GM19351 (cell line): ENCODE results near the gene NPEPPS.

Experiments
- ATAC-seq: cut with Tn5 transposase; IDR thresholded peaks from one replicate; pipeline ENCODE4 v1.9.1; 2021; ENCODE audit warnings: mild to moderate bottlenecking, moderate library complexity; ENCODE audit not compliant: unreplicated experiment

NPEPPS gene

DNA sequence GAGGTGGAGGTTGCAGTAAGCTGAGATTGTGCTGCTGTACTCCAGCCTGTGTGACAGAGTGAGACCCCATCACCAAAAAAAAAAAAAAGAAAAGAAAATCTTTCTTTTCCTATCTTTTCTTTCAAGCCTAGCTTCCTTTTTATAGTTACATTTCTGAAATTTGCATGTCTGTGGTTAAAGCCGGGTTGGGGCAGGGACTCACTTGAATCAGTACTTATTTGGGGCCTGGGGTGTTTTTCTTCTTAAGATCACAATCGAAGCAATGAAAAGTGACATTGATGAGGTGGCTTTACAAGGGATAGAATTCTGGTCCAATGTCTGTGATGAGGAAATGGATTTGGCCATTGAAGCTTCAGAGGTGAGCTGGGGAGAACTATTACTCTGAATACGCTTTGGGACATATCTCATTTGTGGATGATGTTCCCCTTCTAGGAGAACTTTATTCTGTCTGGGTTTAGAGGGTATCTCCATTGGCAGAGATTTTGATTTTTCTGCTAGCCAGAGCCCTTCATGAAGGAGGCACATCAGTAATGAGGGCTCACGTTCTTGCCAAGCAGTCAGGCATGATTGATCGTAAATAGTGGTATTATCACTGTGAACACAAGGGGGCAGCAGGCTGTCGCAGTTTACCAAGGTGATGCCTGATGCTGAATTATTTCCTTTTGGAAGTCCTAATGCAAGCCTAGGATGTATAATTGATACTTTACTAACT is 133.2 kb downstream of the NPEPPS start:
- no peak for ATAC-seq

DNA sequence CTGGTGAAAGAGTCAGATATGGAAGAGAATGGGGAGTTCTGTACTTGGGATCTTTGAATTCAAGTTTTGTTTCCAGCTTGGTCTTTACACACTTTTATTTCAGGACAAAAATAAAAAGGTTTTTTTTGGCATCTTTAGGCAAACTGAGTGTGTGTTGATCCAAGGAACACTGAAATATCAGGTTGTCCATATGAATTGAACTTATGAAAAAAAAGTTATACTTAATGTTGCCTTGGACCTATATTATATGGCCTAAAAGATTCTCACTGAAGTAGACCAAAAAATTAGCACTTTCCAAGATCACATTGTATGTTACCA is 133.7 kb downstream of the NPEPPS start:
- no peak for ATAC-seq

DNA sequence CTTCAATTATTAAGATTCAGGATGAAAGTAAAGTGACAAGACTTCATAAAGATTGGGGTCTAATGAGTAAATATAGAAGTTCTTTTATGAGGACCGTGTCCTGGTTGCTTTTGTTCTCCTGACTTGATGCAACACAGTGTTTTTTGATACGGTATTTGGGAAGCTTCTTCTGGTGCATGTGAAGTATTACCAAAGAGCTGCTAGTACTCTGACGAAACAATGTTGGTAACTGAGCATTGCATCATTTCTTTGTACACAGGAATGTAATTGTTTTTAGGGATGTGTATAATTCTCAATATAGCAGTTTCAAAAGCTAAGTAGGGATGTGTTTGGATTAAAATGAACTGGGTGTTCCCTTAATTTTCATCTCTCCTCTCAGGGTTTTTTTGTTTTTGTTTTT is 134.7 kb downstream of the NPEPPS start:
- ATAC-seq, result no peak

DNA sequence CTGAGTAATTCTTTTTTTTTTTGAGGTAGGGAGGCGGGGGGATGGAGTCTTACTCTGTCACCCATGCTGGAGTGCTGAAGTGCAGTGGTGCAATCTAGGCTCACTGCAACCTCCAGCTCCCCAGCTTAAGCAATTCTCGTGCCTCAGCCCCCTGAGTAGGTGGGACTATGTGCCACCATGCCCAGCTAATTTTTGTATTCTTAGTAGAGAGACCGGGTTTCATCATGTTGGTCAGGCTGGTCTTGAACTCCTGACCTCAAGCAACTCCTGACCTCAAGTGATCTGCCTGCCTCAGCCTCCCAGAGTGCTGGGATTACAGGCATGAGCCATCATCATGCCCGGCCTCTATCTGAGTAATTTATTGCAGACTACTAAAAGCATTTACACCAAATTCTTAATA is 138.2 kb downstream of the NPEPPS start:
- ATAC-seq, result no peak

DNA sequence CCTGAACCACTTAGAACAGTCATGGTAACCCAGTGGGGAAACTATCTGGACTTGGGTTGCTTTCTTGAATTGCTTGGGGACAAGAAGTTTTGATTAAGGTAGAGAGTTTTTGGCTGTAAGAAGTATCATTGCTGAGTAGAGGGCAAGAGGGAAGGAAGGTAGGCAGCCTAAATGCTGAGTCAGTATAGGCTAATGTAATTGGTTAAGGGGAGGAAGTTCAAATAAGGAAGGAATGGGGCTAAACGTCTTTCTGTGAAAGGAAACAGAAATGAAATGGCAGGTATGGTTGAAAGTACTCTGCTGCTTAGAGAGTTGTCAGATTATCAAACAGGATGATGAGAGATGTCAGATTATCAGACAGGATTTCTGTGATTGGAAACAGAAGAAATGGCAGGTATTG is 139.2 kb downstream of the NPEPPS start:
- no peak for ATAC-seq
